Hematopoietic multipotent progenitor cell treated with erythropoietin and hydrocortisone succinate and interleukin-3 and kit ligand, for 6 days (in vitro differentiated cells): Measurements from ENCODE around the gene TFAP2A.

Experiments used
- DNase-seq: peaks from one replicate; pipeline ENCODE4 v3.0.0-alpha.2; 2015

The TFAP2A gene

GRCh38 chr6:10382322-10382721 is 32.6 kb downstream of the TFAP2A start:
- DNase-seq = no peak

DNA sequence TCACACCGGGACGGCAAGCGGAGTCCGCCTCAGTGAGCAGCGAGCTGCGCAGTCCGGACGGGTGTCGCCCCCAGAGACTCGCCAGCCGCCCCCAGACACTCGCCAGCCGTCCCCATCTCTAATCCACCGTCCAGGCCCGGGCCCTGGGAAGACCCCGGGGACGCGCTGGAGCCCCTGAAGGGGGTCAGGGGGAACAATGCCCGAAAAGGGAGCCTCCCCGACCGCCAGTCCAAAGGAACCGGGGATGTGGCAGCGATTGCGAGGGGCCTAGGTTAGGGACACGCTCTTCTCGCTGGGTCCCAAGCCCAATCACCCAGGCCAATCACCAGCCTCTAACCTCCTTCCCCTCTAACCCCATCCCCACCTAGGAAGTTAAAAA is 33.1 kb downstream of the TFAP2A start:
- no peak for DNase-seq

GRCh38 chr6:10381133-10381829 is 33.6 kb downstream of the TFAP2A start:
- peak; percentile 20 for DNase-seq

GRCh38 chr6:10375391-10375969 is 39.4 kb downstream of the TFAP2A start:
- DNase-seq = no peak

GRCh38 chr6:10373642-10374359 is 41.1 kb downstream of the TFAP2A start:
- no peak for DNase-seq

DNA sequence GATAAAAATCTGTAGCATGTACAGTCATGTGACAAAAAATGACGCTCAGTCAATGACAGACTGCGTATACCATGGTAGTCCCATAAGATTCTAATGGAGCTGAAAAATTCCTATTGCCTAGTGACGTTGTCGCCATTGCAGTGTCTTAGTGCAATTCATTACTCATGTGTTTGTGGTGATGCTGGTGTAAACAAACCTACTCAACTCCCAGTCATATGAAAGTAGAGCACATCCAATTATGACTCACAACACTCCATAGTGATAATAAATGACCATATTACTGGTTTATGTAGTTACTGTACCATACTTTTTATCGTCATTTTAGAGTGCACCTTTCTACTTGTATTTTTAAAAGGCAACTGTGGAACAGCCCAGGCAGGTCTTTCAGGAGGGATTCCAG is 45.0 kb downstream of the TFAP2A start:
- DNase-seq = no peak

DNA sequence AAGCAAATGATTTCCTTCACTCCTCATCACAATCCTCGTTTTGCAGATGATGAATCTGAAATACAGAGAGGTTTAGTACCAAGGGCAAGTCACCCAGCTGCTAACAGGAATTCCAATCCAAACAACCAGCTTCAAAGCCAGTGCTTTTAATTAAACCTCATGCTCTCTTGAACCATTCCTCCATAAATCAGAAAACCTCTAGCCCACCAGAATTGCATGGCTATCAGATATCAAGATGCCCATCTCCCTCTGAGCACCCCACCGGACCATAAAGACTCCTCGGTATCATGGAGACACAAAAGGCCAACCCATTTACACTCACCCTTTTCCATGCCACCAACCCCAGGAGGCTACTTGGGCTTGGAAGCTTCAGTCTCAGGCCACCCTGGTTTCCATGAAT is 46.0 kb downstream of the TFAP2A start:
- no peak for DNase-seq

- DNase-seq = no peak
Observed at GRCh38 chr6:10363911-10364310, 51.0 kb downstream of the TFAP2A start.

DNA sequence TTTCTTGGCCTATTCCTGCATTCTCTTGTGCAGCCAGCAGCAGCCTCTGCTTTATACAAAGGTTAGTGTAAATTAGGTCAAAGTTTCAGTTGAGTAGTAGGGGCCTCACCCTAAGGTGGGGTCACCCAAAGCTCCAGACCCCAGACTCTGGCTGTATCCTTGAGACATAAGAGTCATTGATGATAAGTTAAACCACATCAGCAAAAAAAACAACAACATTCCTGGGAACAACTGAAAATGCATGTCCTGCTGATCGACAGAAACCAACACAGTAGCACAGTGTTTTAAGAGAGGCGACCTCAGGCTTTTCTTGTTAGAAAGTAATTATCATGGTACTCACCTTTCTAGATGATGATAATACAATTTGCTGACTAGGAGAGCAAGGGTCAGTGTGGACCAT is 52.6 kb downstream of the TFAP2A start:
- no peak for DNase-seq

GRCh38 chr6:10361428-10361827 is 53.4 kb downstream of the TFAP2A start:
- no peak for DNase-seq

GRCh38 chr6:10359581-10359980 is 55.3 kb downstream of the TFAP2A start:
- DNase-seq = no peak

DNA sequence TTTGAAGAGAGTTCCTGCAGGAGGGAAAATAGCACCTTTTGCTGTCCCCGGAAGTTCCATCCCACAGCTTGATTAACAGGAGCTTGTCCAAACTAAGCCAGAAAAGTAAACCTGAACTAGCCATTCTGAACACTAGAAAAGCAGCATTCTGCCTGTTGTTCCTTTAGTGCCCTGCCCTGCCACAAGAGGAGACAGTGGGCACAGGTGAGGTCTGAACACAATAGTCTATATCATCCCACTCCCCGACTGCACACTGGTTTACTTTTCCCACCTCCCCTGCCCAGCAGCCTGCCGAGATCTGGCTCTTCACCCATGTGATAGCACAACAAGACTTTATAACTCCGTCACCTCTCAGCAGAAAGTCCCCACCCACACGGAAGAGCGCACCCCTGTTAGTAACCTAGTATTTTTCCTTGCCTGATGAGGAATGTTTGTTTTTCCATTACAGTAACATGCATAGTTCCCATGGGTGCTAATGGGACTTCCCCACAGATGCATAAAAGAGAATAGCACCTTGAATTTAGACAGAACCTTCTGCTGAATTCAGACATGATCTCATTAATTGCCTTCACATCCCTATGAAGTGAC is 59.7 kb downstream of the TFAP2A start:
- DNase-seq = no peak

DNA sequence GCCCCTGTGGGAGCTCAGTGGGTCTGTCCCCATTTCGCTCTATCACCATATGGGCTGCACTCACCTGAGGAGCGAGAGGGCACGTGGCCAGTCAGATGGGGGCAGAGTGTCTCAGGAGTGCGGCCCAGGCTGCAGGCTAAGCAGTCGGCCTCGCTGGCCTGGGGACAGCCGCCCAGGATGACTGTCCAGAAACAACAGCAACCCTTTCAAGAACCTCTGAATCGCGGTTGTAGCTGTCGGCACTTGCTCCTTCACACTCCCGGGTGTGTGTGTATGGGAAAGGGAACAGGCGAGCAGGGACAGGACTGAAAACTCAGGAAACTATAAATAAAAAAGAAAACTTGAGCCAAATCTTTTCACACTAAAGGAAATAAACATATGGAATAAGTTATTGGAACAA is 63.1 kb downstream of the TFAP2A start:
- no peak for DNase-seq

GRCh38 chr6:10350720-10351119 is 64.2 kb downstream of the TFAP2A start:
- no peak for DNase-seq

- DNase-seq = no peak
Observed at GRCh38 chr6:10347561-10348327, 67.1 kb downstream of the TFAP2A start.
